Measurements from ENCODE around the gene PTPRJ. TPM values are rescaled to one million over a fixed set of nuclear protein-coding genes. Genes with fewer than 3 reads are reported as not detected.

The PTPRJ gene
- total and polyA plus RNA-seq, 9 of the 15 experiments (the other 6 are each of a cell fraction or from before 2014, with no cell fraction given) = 0.56 to 10.7 (median 4.8) TPM

- 78% methylated on average over 6 of the region's 6 CpGs for WGBS (ENCODE audit: insufficient coverage, low coverage, missing lambda C conversion rate)
- FAIRE-seq (no peak), DNase-seq (ENCODE audit: extremely low read depth in 1 of 4, low spot score in 3 of 4) (no peak), ATAC-seq (no peak)
- H3K36me3 ChIP-seq (ENCODE audit: control insufficient read depth, insufficient read depth, low read length) = no peaks in the 10 kb centered on the region
- intact Hi-C loops (cut with micrococcal nuclease) (no loop called here), in situ Hi-C loops (cut with MboI) (no loop called here)
- H3K4me2 ChIP-seq (ENCODE audit: insufficient read depth, low read length) = no peak overlapping the region
- ChIA-PET POLR2A (interaction anchor here (3.7 kb wide), 1 partner anchor 11 kb away, joined by 21 read pairs; no protein-coding TSS in a partner anchor), CTCF (ENCODE audit: low intra/inter-chr PET ratio) (no interaction called here)
- BruUV-seq (replicated peaks) = no TSS peak
- H3K27me3 ChIP-seq (ENCODE audit: control insufficient read depth in 2 of 2, insufficient read depth in 2 of 2, low read length in 2 of 2) = no peaks in the 10 kb centered on the region
- peak overlapping the region in 1 of 2 experiments; percentile 19; a peak in 1 of 4 replicates for H3K9ac ChIP-seq (ENCODE audit: insufficient read depth in 1 of 2, low read depth in 2 of 2, low read length in 2 of 2)
- peaks cover 34 to 37% of the 10 kb centered on the region in 2 experiments for H3K4me1 ChIP-seq (replicated peaks in 1 of 2; ENCODE audit: control insufficient read depth in 2 of 2, insufficient read depth in 2 of 2, low read length in 2 of 2)
- no peak overlapping the region for H3K4me3 ChIP-seq
- H3K9me3 ChIP-seq (replicated peaks; ENCODE audit: control insufficient read depth, insufficient read depth, low read depth, low read length) = no peaks in the 10 kb centered on the region
- H4K20me1 ChIP-seq (replicated peaks; ENCODE audit: control insufficient read depth, insufficient read depth, low read length) = no peaks in the 10 kb centered on the region
- H3K27ac ChIP-seq (ENCODE audit: extremely low read depth, low read depth, low read length) = no peak overlapping the region
- H3K79me2 ChIP-seq (ENCODE audit: control insufficient read depth, insufficient read depth, low read length) = peaks cover 6% of the 10 kb centered on the region; the same call in 1 of the 3 replicates
- TF ChIP-seq MECOM (CRISPR knock-in tag; IDR thresholded peaks at IDR 0.05) = no peak
- peak; percentile 36; the same call in 1 of the 2 replicates for TF ChIP-seq BCOR (IDR thresholded peaks at IDR 0.05)
- TF ChIP-seq ZFP36 (IDR thresholded peaks at IDR 0.05; ENCODE audit: low read depth, low read length, partially characterized antibody) = peak; percentile 67
- no peak for TF ChIP-seq CBX3 (IDR thresholded peaks at IDR 0.05; ENCODE audit: borderline replicate concordance in 1 of 2, low read length in 2 of 2)
- TF ChIP-seq RBM25 (IDR thresholded peaks at IDR 0.05; ENCODE audit: low read depth, low read length, severe bottlenecking) = peak; percentile 45
- no peak for TF ChIP-seq ZNF584 (CRISPR knock-in tag; IDR thresholded peaks at IDR 0.05; ENCODE audit: low read depth)
- no peak for TF ChIP-seq RFX7 (CRISPR knock-in tag; IDR thresholded peaks at IDR 0.05)
- TF ChIP-seq MIER1 (IDR thresholded peaks at IDR 0.05; ENCODE audit: low read depth) = no peak
- no peaks in the 10 kb centered on the region for H3K9me1 ChIP-seq (ENCODE audit: control insufficient read depth, insufficient read depth, low read length)
- H2AFZ ChIP-seq (ENCODE audit: low read depth, low read length) = no peak overlapping the region
These were observed 27.3 kb downstream of the PTPRJ start for GRCh38 chr11:48007677-48008076.

All from K562 (cell line).